Stimulated activated CD8-positive, alpha-beta memory T cell treated with anti-CD3 and anti-CD28 coated beads, Interleukin-12 subunit alpha, Interleukin-12 subunit beta, amount 100 ng/mL, for 4 hours (primary cell): ENCODE data around the gene SH3BP5L.

Experiments used
- DNase-seq: peaks from one replicate; pipeline ENCODE4 v3.0.0-alpha.2; 2020; ENCODE audit warnings: low read depth

The SH3BP5L gene

DNA sequence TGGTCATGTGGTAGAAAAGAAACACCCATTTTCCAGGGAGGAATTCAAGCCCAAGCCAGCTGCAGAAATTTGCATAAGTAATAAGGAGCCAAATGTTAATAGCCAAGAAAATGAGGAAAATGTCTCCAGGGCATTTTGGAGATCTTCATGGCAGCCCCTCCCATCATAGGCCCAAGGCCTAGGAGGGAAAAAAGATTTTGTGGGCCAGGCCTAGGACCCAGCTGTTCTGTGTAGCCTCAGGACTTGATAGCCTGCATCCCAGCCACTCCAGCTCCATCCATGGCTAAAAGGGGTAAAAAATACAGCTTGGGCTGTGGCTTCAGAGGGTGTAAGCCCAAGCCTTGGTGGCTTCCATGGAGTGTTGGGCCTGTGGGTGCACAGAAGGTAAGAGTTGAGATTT, 48.7 kb downstream of the SH3BP5L start:
- DNase-seq = no peak

DNA sequence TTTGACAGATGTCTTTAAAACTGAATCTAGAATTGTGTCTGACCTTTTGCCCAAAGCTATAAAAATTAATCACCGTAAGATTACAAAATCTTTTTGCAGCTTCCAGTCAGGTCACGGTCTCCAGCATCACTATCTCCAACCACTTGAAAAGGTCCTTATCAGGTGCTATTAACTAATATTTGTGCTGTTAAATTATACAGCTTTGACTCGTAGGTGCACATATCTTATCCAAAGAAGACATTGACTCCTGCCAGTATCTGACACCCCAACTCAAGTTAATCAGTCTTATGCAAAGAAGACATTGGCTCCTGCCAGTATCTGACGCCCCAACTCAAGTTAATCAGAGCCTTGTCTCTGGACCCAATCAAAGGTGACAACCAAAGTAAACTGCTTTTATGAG, 50.3 kb downstream of the SH3BP5L start:
- DNase-seq = no peak
